Measurements from ENCODE around the gene TCP11.

Gene TCP11

DNA sequence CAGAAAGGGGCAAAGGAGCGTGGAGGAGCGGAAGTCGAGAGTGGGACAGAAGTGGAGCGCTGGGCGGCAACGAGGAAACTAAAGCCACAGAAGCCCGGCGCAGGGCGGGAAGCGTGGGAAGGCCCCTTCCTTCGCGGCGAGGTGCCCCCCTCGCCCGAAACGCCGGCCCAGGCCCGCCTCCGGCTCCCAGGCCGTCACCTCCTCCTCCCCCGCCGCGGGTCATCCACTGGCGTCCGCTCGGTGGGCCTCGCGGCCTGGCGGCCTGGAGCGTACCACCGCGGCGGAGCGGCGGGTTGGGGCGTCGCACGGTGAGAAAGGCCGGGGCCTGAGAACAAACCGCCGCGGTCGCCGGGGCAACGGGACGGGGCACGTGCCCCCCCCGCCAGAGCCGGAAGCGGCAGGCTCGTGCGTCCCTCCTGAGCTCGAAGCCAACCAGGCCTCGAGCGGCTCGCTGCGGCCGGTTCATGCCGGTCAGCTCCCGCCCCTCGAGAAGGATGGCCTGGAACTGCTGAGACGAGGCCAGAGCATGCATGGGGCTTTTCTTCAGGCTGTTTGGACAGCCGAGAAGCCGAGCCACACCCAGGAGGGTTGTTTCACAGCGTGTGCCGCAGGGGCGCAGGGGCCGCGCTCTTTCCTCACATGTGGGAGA is at the start of gene TCP11:
TSS of gene TCP11 (minus strand) at position 333 of the 649 bp plus-strand sequence. CDS start 469 bp downstream, outside the sequence.
- peak; percentile 34 to 45 for DNase-seq

GRCh38 chr6:35190306-35190705 is 49.2 kb upstream of the TCP11 start:
- no peak for DNase-seq

DNA sequence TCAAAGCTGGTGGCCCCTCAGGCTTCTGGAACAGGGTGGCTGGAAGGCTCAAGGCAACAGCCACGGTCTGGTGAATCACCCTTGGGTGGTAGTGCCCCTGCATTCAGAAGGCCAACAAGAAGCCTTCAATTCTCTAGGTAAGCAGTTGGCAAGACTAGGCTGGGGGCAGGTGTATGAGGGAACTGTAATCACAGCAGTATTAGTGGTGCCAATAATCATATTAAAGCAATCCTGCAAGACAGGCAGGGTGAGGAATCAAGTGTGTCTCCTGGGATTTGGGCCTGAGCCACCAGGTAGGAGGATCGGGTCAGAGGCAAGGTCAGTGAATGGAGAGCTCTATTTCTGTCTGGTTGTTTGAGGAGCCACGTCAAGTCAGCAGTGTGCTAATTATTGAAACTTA is 47.7 kb upstream of the TCP11 start:
- no peak for DNase-seq

DNA sequence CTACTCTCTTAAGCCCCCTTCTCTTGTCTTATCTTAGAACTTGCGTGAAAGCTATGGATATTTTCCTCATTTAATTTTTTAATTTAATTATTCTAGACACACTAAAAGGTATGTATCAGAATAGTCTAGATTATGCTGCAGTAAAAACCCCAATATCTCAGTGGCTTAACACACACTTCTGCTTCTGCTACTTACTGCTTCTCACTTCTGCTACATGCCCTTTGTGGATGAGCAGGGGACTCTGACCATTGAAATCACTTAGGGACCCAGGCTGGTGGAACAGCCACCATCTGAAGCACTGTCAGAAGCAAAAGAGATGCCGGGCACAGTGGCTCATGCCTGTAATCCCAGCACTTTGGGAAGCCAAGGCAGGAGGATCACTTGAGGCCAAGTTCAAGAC is 45.4 kb upstream of the TCP11 start:
- DNase-seq = no peak

DNA sequence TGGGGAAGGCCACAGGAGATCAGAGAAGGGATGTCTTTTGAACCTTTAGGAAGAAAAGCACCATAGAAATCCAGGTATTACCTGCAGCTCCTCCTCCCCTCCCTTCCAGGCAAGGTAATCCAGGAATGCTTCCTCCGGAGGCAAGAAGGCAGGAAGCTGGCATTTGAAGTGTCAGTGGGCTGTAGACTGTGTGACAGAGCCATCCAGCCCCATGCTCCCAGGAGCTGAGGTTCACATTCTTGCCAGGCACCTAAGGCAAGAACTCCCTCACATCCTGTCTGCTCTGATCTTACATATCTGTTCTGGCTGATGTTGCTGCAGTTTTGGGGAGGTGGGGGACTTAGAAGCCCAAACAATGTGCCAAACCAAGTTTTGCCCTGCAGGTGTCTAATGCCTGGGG is 44.8 kb upstream of the TCP11 start:
- DNase-seq = no peak

DNA sequence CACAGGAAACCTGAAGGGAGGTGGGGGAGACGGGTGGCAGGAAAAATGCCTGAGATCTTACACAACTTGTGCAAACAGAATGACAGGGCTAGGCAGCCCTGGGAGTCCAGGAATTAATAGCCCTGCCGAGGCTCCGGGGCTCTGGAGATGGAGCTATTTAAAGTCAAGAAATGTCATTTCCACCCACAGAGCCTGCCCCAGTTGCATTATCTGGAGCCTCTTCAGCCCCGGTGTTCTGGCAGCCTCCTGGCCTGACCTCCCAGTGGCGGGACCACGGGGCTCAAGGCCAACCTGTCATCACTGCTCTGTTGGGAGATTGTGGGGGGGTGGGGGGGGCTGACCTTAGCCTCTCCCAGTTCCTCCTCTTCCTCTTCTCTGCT is 44.2 kb upstream of the TCP11 start:
- DNase-seq = no peak

GRCh38 chr6:35184580-35185301 is 43.6 kb upstream of the TCP11 start:
- DNase-seq = no peak

DNA sequence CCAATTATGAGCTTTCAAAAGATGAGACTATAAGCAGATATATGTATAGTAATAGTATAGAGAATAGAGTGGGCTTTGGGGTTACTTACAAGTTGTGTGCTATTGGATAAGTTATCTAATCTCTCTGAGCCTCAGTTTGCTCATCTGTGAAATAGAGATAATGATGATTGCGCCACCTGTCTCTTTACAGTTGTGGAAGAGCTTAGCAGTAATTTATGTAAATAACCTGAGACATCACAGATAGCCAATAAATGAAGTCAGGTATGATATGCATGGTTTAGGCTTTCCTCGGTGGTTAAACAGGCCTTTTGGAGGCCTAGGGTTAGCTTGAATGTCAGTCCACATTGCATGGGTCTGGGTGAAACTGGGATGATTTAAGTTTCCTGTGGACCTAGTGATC is 42.8 kb upstream of the TCP11 start:
- no peak for DNase-seq

- DNase-seq = no peak
Measured at GRCh38 chr6:35183281-35183680, 42.1 kb upstream of the TCP11 start.

GRCh38 chr6:35181933-35182612 is 40.9 kb upstream of the TCP11 start:
- DNase-seq = no peak

- no peak for DNase-seq
Measured at GRCh38 chr6:35181308-35181932, 40.3 kb upstream of the TCP11 start.

DNA sequence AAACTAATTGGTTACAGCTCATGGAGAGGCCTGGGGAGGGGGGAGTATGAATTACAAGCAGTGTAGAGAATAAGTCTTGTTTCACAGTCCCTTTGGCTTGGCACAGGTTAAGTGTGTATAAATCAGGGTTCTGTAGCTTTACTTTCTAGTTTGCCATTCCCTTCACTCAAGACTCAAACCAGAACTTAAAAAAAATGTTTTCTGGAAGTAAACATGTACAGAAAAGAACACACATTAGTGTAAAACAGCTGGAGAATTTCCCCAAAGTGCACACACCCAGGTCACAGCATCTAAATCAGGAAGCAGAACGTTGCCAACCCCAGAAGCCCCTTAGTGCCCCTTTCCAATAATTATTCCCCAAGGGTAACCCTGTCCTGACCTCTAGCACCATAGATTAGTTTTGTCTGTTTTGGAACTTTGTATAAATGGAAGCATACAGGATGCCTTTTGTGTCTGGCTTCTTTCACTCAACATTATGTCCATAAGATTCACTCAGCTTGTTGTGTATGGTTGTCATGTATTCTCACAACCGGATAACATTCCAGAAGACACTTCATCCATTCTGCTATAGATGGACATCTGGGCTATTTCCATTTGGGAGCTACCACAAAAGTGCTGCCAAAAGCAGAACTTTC is 38.9 kb upstream of the TCP11 start:
- DNase-seq = no peak

GRCh38 chr6:35178932-35179832 is 38.0 kb upstream of the TCP11 start:
- DNase-seq = no peak

GRCh38 chr6:35178012-35178411 is 36.9 kb upstream of the TCP11 start:
- no peak for DNase-seq

DNA sequence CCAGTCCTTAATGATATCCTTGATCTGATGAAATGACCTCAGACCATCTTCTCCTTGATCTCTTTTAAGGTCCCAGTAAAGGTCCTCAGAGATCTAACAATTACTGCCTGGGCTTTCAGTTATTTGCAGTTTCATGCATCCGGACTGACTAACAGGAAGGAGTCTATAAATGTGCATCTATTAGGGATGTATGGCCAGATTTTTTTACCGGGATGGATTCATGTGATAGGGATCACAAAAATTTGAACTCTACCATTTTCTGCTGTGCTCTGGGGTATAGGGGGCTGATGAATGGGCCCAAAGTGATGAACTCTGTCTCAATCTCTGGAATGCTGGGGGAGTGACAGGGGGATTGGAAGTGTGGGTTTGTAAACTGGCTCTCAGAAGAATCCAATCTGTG is 36.5 kb upstream of the TCP11 start:
- DNase-seq = no peak

DNA sequence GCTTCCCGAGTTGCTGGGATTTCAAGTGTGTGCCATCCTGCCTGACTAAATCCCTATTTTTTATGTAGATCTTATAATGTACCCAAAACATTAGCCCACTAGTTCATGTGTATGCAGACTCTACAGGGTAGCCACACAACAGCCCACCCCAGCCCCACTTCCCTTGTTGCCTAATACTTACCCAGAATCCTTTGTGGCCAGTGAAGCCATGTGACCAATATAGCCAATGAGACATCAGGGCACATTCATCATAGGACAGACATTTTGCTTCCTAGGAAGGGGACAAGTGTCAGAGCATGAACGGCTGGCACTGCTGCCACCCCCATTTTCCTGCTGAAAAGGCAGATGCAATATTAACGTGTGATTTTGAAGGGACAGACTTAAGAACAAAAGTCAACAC is 36.0 kb upstream of the TCP11 start:
- no peak for DNase-seq

DNA sequence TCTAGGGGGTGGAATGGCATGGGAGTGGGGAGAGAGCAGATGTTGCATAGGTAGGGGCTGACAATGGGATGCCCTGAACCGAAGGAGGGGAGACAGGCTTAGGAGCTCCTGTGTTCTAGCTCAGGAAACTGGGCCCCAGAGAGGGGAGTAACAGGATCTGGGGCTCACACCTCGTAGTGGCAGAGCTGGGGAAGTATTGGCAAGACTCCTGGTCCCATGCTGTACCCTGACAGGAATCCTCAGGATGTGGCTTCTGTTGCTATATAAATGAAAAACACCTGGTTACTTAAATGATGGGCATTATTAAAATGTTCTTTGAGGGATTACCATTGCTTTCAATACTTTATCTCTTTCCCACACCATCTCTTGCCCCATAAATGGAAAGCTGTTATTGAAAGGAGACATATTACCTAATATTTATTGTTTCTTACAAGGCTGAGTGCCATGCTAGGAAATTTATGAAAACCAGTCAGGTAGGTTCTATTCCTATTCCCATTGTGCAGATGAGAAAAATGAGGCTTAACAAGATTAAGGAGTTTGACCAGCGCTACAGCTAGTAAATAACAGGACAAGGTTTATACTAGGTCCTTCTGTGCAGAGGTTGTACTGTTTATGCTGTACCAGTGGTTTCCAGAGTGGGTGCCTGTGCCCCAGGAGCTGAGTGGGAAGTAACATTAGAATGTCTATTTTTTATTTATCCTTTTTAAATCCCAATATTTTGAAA is 35.3 kb upstream of the TCP11 start:
- no peak for DNase-seq

GRCh38 chr6:35174501-35174900 is 33.4 kb upstream of the TCP11 start:
- no peak for DNase-seq

- no peak for DNase-seq
Measured at GRCh38 chr6:35174088-35174434, 32.9 kb upstream of the TCP11 start.

GRCh38 chr6:35173427-35174087 is 32.4 kb upstream of the TCP11 start:
- no peak for DNase-seq

DNA sequence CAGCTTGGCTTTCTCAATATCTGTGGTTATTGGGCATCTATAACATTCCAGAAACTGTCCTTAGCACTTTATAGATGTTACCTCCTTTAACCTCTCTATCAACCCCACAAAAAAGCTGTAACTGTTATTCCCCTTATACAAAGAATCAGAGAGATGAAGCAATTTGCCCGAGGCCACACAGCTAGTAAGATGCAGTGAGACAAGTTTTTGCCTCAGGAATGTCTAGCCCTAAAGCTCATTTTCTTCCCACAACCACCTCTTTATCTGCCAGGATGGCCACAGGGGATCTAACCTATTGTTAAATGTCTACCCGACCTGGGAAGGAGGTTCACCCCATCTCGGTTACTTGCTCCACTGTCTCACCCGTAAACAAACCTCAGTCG is 31.9 kb upstream of the TCP11 start:
- DNase-seq = no peak

Measured in activated T-cell treated with anti-CD3 and anti-CD28 coated beads, Interleukin-2, amount 50 U/mL, for 48 hours (primary cell).